NCI-H82 treated with DMSO at 0.1 percent for 48 hours (cell line): ENCODE results near the gene OR10A2.
"Not testable (repeated sequence)": the region's sequence is repeated elsewhere in the genome, so short reads cannot be mapped to it uniquely, and the experiment has no call there.

Experiments used
- DNase-seq: peaks from one replicate; lab custom pipeline; 2025; ENCODE audit not compliant: unreplicated experiment; lab: John Stamatoyannopoulos, UW

OR10A2 gene

GRCh38 chr11:6882751-6883150 is 19.9 kb downstream of the OR10A2 start:
- no peak for DNase-seq

- not testable (repeated sequence) for DNase-seq
These were observed 24.9 kb downstream of the OR10A2 start for GRCh38 chr11:6887711-6888110.

GRCh38 chr11:6888830-6889229 is 26.0 kb downstream of the OR10A2 start:
- no peak for DNase-seq

- no peak for DNase-seq
These were observed 27.0 kb downstream of the OR10A2 start for GRCh38 chr11:6889835-6890234.

GRCh38 chr11:6892400-6892799 is 29.5 kb downstream of the OR10A2 start, which contains the start of gene OR2D2:
OR2D2 (minus strand) TSS chr11:6892500; CDS start chr11:6892500, 0 bp downstream.
- DNase-seq: no peak

- no peak for DNase-seq
These were observed 31.2 kb downstream of the OR10A2 start for GRCh38 chr11:6894097-6894496.

GRCh38 chr11:6895010-6895409 is 32.2 kb downstream of the OR10A2 start:
- DNase-seq: no peak

- DNase-seq: no peak
These were observed 36.1 kb downstream of the OR10A2 start for GRCh38 chr11:6898911-6899310.

GRCh38 chr11:6900327-6900999 is 37.6 kb downstream of the OR10A2 start:
- no peak for DNase-seq

- not testable (repeated sequence) for DNase-seq
These were observed 41.9 kb downstream of the OR10A2 start for GRCh38 chr11:6904804-6905203.

GRCh38 chr11:6911378-6911777 is 48.5 kb downstream of the OR10A2 start:
- no peak for DNase-seq

GRCh38 chr11:6911948-6912347 is 49.1 kb downstream of the OR10A2 start:
- DNase-seq: no peak

- no peak for DNase-seq
These were observed 56.8 kb downstream of the OR10A2 start for GRCh38 chr11:6919698-6920097.

- DNase-seq: no peak
These were observed 57.8 kb downstream of the OR10A2 start, which contains the start of gene OR2D3 for GRCh38 chr11:6920702-6921101. OR2D3 (plus strand) TSS chr11:6921002; CDS start chr11:6921002, 0 bp downstream.
